Limb (tissue), 2 donors: ENCODE data around the gene DCAF8.

ENCODE experiments used
- DNase-seq, 2 donors: peaks; one replicate each; pipeline ENCODE4 v3.0.0-alpha.2; 2016; ENCODE audit errors: extremely low spot score in 2 of 2

The DCAF8 gene

GRCh38 chr1:160171354-160171753, 91.0 kb downstream of the DCAF8 start:
- no peak for DNase-seq

GRCh38 chr1:160169553-160170399, 92.6 kb downstream of the DCAF8 start:
- no peak for DNase-seq

- no peak for DNase-seq
Observed at GRCh38 chr1:160168609-160169369, 93.6 kb downstream of the DCAF8 start.

GRCh38 chr1:160168016-160168415, 94.3 kb downstream of the DCAF8 start:
- no peak for DNase-seq

- peak in 1 of 2 donors; percentile 48 for DNase-seq
Observed at GRCh38 chr1:160167580-160167979, 94.8 kb downstream of the DCAF8 start.

- DNase-seq: no peak
Observed at GRCh38 chr1:160167056-160167455, 95.3 kb downstream of the DCAF8 start.

- DNase-seq: no peak
Observed at GRCh38 chr1:160166166-160166868, 96.0 kb downstream of the DCAF8 start.
